ENCODE measurements around the gene CACNA2D4.

The CACNA2D4 gene

GRCh38 chr12:1857821-1858220, 60.6 kb downstream of the CACNA2D4 start:
- Histone ChIP-seq H3K4me1 (ENCODE audit: control insufficient read depth, insufficient read depth, low read length) (no peaks in the 10 kb centered on the region), H3K9me3 (ENCODE audit: control insufficient read depth, low read length) (no peaks in the 10 kb centered on the region), H3K36me3 (ENCODE audit: control insufficient read depth, insufficient read depth, low read length) (no peaks in the 10 kb centered on the region), H3K27me3 (ENCODE audit: control insufficient read depth, insufficient read depth, low read length, poor library complexity, severe bottlenecking) (no peaks in the 10 kb centered on the region), H3K4me3 (ENCODE audit: insufficient read depth, low read depth, low read length) (no peak overlapping the region), H3K27ac (ENCODE audit: insufficient read depth, low read depth, low read length, poor library complexity, severe bottlenecking) (no peak overlapping the region)
- 93 to 96% methylated on average over 7 of the region's 7 CpGs for WGBS, 2 experiments

DNA sequence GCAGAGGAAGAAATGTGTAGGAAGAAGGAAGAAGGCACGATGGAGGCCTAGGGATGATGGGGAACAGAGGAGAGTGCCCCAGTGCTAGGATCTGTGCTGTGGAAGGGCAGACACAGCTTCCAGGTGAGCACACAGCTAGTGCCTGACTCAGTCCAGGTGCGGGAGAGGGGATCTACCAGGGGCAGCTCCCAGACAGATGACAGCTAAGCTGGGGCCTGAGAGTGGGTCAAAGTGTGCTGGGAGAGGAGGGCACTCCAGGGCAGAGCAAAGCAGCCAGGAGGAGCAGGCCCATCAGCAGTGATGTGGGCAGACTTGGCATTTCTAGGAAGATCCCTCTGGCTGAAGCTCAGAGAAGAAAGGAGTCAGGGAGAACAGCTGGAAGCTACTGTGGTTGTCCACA, 61.4 kb downstream of the CACNA2D4 start:
- no peaks in the 10 kb centered on the region for H3K27me3 ChIP-seq (ENCODE audit: control insufficient read depth, insufficient read depth, low read length, poor library complexity, severe bottlenecking)
- no peaks in the 10 kb centered on the region for H3K9me3 ChIP-seq (ENCODE audit: control insufficient read depth, low read length)
- H3K27ac ChIP-seq (ENCODE audit: insufficient read depth, low read depth, low read length, poor library complexity, severe bottlenecking), result no peak overlapping the region
- no peaks in the 10 kb centered on the region for H3K36me3 ChIP-seq (ENCODE audit: control insufficient read depth, insufficient read depth, low read length)
- no peaks in the 10 kb centered on the region for H3K4me1 ChIP-seq (ENCODE audit: control insufficient read depth, insufficient read depth, low read length)
- 70 to 71% methylated on average over 2 of the region's 2 CpGs for WGBS, 2 experiments
- H3K4me3 ChIP-seq (ENCODE audit: insufficient read depth, low read depth, low read length), result no peak overlapping the region

- Histone ChIP-seq H3K36me3 (ENCODE audit: control insufficient read depth, insufficient read depth, low read length) (no peaks in the 10 kb centered on the region), H3K9me3 (ENCODE audit: control insufficient read depth, low read length) (no peaks in the 10 kb centered on the region), H3K4me3 (ENCODE audit: insufficient read depth, low read depth, low read length) (no peak overlapping the region), H3K27ac (ENCODE audit: insufficient read depth, low read depth, low read length, poor library complexity, severe bottlenecking) (no peak overlapping the region), H3K27me3 (ENCODE audit: control insufficient read depth, insufficient read depth, low read length, poor library complexity, severe bottlenecking) (no peaks in the 10 kb centered on the region), H3K4me1 (ENCODE audit: control insufficient read depth, insufficient read depth, low read length) (no peaks in the 10 kb centered on the region)
- WGBS, 2 experiments, result 89 to 90% methylated on average over 3 of the region's 3 CpGs
Observed at GRCh38 chr12:1855241-1855640, 63.2 kb downstream of the CACNA2D4 start.

- H3K4me1 ChIP-seq (ENCODE audit: control insufficient read depth, insufficient read depth, low read length), result no peaks in the 10 kb centered on the region
- H3K36me3 ChIP-seq (ENCODE audit: control insufficient read depth, insufficient read depth, low read length), result no peaks in the 10 kb centered on the region
- H3K4me3 ChIP-seq (ENCODE audit: insufficient read depth, low read depth, low read length), result no peak overlapping the region
- WGBS, 2 experiments, result 94 to 95% methylated on average over 8 of the region's 8 CpGs
- no peak overlapping the region for H3K27ac ChIP-seq (ENCODE audit: insufficient read depth, low read depth, low read length, poor library complexity, severe bottlenecking)
- no peaks in the 10 kb centered on the region for H3K27me3 ChIP-seq (ENCODE audit: control insufficient read depth, insufficient read depth, low read length, poor library complexity, severe bottlenecking)
- H3K9me3 ChIP-seq (ENCODE audit: control insufficient read depth, low read length), result no peaks in the 10 kb centered on the region
Observed at GRCh38 chr12:1853716-1854115, 64.7 kb downstream of the CACNA2D4 start.

- H3K27me3 ChIP-seq (ENCODE audit: control insufficient read depth, insufficient read depth, low read length, poor library complexity, severe bottlenecking), result no peaks in the 10 kb centered on the region
- H3K9me3 ChIP-seq (ENCODE audit: control insufficient read depth, low read length), result no peaks in the 10 kb centered on the region
- no peaks in the 10 kb centered on the region for H3K36me3 ChIP-seq (ENCODE audit: control insufficient read depth, insufficient read depth, low read length)
- H3K4me1 ChIP-seq (ENCODE audit: control insufficient read depth, insufficient read depth, low read length), result peaks cover 4% of the 10 kb centered on the region
- H3K4me3 ChIP-seq (ENCODE audit: insufficient read depth, low read depth, low read length), result no peak overlapping the region
- WGBS, 2 experiments, result 90 to 100% methylated on average over 1 of the region's 1 CpG
- no peak overlapping the region for H3K27ac ChIP-seq (ENCODE audit: insufficient read depth, low read depth, low read length, poor library complexity, severe bottlenecking)
Observed at GRCh38 chr12:1852076-1852475, 66.4 kb downstream of the CACNA2D4 start.

- Histone ChIP-seq H3K9me3 (ENCODE audit: control insufficient read depth, low read length) (no peaks in the 10 kb centered on the region), H3K36me3 (ENCODE audit: control insufficient read depth, insufficient read depth, low read length) (no peaks in the 10 kb centered on the region), H3K27me3 (ENCODE audit: control insufficient read depth, insufficient read depth, low read length, poor library complexity, severe bottlenecking) (no peaks in the 10 kb centered on the region), H3K4me1 (ENCODE audit: control insufficient read depth, insufficient read depth, low read length) (peaks cover 4% of the 10 kb centered on the region), H3K4me3 (ENCODE audit: insufficient read depth, low read depth, low read length) (no peak overlapping the region), H3K27ac (ENCODE audit: insufficient read depth, low read depth, low read length, poor library complexity, severe bottlenecking) (no peak overlapping the region)
- WGBS, 2 experiments, result 82 to 83% methylated on average over 6 to 7 of the region's 7 CpGs
Observed at GRCh38 chr12:1851151-1851701, 67.2 kb downstream of the CACNA2D4 start.

DNA sequence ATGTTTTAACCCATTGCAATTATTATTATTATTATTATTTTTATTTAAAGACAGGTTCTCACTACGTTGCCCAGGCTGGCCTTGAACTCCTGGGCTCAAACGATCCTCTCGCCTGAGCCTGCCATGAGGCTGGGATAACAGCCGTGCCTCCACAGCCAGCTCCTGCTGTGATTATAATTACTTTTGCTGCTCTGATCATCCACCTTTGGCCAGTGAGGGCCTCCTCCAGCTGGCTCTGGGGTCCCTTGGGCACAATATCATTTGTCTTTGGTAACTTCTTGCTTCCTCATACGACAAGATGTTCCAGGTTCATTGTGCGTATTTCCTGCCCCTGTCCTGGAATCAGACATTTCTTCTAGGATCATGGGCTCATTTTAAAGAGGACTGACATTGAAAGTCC, 69.7 kb downstream of the CACNA2D4 start:
- peaks cover 4% of the 10 kb centered on the region for H3K27me3 ChIP-seq (ENCODE audit: control insufficient read depth, insufficient read depth, low read length, poor library complexity, severe bottlenecking)
- H3K4me1 ChIP-seq (ENCODE audit: control insufficient read depth, insufficient read depth, low read length), result peaks cover 4% of the 10 kb centered on the region
- WGBS, 2 experiments, result 77 to 84% methylated on average over 6 of the region's 6 CpGs
- no peak overlapping the region for H3K27ac ChIP-seq (ENCODE audit: insufficient read depth, low read depth, low read length, poor library complexity, severe bottlenecking)
- H3K4me3 ChIP-seq (ENCODE audit: insufficient read depth, low read depth, low read length), result no peak overlapping the region
- no peaks in the 10 kb centered on the region for H3K36me3 ChIP-seq (ENCODE audit: control insufficient read depth, insufficient read depth, low read length)
- no peaks in the 10 kb centered on the region for H3K9me3 ChIP-seq (ENCODE audit: control insufficient read depth, low read length)

DNA sequence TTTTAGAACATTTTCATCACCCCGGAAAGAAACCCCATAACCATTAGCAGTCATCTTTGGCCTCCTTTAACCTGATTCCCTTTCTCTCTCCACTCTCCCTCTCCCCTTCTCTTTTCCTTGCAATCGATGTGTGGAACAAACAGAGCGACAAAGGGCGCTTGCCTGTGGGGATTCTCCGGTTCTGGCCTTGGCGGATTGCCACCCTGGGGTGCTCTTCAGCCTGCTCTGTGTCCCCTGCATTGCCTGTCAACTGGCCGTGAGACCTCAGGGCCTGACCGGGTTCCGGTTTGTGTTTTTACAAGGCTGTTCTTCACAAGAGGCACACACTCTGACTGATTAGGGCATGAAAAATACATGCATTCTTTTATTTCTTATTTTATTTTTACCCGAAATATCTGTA, 70.3 kb downstream of the CACNA2D4 start:
- H3K4me1 ChIP-seq (ENCODE audit: control insufficient read depth, insufficient read depth, low read length), result peaks cover 4% of the 10 kb centered on the region
- no peaks in the 10 kb centered on the region for H3K36me3 ChIP-seq (ENCODE audit: control insufficient read depth, insufficient read depth, low read length)
- no peaks in the 10 kb centered on the region for H3K9me3 ChIP-seq (ENCODE audit: control insufficient read depth, low read length)
- H3K27me3 ChIP-seq (ENCODE audit: control insufficient read depth, insufficient read depth, low read length, poor library complexity, severe bottlenecking), result peaks cover 4% of the 10 kb centered on the region
- no peak overlapping the region for H3K4me3 ChIP-seq (ENCODE audit: insufficient read depth, low read depth, low read length)
- 78 to 79% methylated on average over 9 of the region's 10 CpGs for WGBS, 2 experiments
- H3K27ac ChIP-seq (ENCODE audit: insufficient read depth, low read depth, low read length, poor library complexity, severe bottlenecking), result no peak overlapping the region

DNA sequence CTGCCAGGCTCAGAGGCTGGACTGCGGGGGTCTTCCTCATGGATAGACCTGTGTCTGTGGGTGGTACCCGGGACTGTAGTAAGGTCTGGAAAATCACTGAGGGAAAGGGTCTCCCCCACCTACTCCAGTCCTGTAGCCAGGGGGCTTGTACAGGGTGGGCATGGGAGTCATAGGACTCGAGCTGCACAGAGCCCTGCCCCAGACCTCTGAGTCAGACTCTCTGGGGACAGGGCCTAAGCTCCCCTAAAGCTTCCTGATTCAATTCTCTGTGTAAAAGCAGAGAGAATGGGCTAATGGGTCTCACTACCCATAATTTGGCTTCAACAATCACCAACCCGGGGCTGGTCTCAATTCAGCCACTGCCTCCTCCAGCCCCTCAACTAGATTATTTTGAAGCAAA, 71.0 kb downstream of the CACNA2D4 start:
- H3K4me3 ChIP-seq (ENCODE audit: insufficient read depth, low read depth, low read length), result no peak overlapping the region
- H3K27me3 ChIP-seq (ENCODE audit: control insufficient read depth, insufficient read depth, low read length, poor library complexity, severe bottlenecking), result peaks cover 4% of the 10 kb centered on the region
- peaks cover 4% of the 10 kb centered on the region for H3K4me1 ChIP-seq (ENCODE audit: control insufficient read depth, insufficient read depth, low read length)
- no peak overlapping the region for H3K27ac ChIP-seq (ENCODE audit: insufficient read depth, low read depth, low read length, poor library complexity, severe bottlenecking)
- no peaks in the 10 kb centered on the region for H3K9me3 ChIP-seq (ENCODE audit: control insufficient read depth, low read length)
- WGBS, 2 experiments, result 84 to 87% methylated on average over 4 of the region's 4 CpGs
- no peaks in the 10 kb centered on the region for H3K36me3 ChIP-seq (ENCODE audit: control insufficient read depth, insufficient read depth, low read length)

- peaks cover 4% of the 10 kb centered on the region for H3K4me1 ChIP-seq (ENCODE audit: control insufficient read depth, insufficient read depth, low read length)
- H3K4me3 ChIP-seq (ENCODE audit: insufficient read depth, low read depth, low read length), result no peak overlapping the region
- no peaks in the 10 kb centered on the region for H3K9me3 ChIP-seq (ENCODE audit: control insufficient read depth, low read length)
- H3K36me3 ChIP-seq (ENCODE audit: control insufficient read depth, insufficient read depth, low read length), result no peaks in the 10 kb centered on the region
- WGBS, 2 experiments, result 92 to 93% methylated on average over 24 of the region's 24 CpGs
- no peak overlapping the region for H3K27ac ChIP-seq (ENCODE audit: insufficient read depth, low read depth, low read length, poor library complexity, severe bottlenecking)
- peaks cover 4% of the 10 kb centered on the region for H3K27me3 ChIP-seq (ENCODE audit: control insufficient read depth, insufficient read depth, low read length, poor library complexity, severe bottlenecking)
Observed at GRCh38 chr12:1846421-1847405, 71.7 kb downstream of the CACNA2D4 start.
